VCaP (cell line): ENCODE measurements around the gene DTWD2.
"Not testable (repeated sequence)": the region's sequence is repeated elsewhere in the genome, so short reads cannot be mapped to it uniquely, and the experiment has no call there.

Experiments used
- H3K27ac ChIP-seq: fragments of 450-650 bp; 2 replicates; pipeline ENCODE4 v1.5.1; 2017
- CTCF ChIP-seq: fragments of 450-650 bp; conservative IDR thresholded peaks from 2 replicates; pipeline ENCODE4 v1.5.1; 2017; ENCODE audit warnings: mild to moderate bottlenecking, moderate library complexity

Gene DTWD2

GRCh38 chr5:118980017-118980416, 8.3 kb downstream of the DTWD2 start:
- H3K27ac ChIP-seq = no peak overlapping the region
- TF ChIP-seq CTCF = no peak

- H3K27ac ChIP-seq = not testable (repeated sequence)
Observed at GRCh38 chr5:118973779-118974445, 14.4 kb downstream of the DTWD2 start.

GRCh38 chr5:118968925-118969375, 19.4 kb downstream of the DTWD2 start:
- H3K27ac ChIP-seq = no peak overlapping the region
- no peak for TF ChIP-seq CTCF

GRCh38 chr5:118968406-118968911, 19.9 kb downstream of the DTWD2 start:
- no peak overlapping the region for H3K27ac ChIP-seq
- TF ChIP-seq CTCF = no peak

GRCh38 chr5:118967059-118967508, 21.3 kb downstream of the DTWD2 start:
- H3K27ac ChIP-seq = peak overlapping the region; percentile 38
- TF ChIP-seq CTCF = no peak

GRCh38 chr5:118965890-118966289, 22.5 kb downstream of the DTWD2 start:
- no peak for TF ChIP-seq CTCF
- no peak overlapping the region for H3K27ac ChIP-seq

GRCh38 chr5:118964970-118965369, 23.4 kb downstream of the DTWD2 start:
- not testable (repeated sequence) for H3K27ac ChIP-seq

- not testable (repeated sequence) for H3K27ac ChIP-seq
Observed at GRCh38 chr5:118964388-118964787, 24.0 kb downstream of the DTWD2 start.

- H3K27ac ChIP-seq = no peak overlapping the region
- TF ChIP-seq CTCF = no peak
Observed at GRCh38 chr5:118963169-118963568, 25.2 kb downstream of the DTWD2 start.
